GM10248 (cell line): ENCODE data around the gene UBTF.

ENCODE experiments used
- CTCF ChIA-PET: fragments of 300-600 bp; sonication (Branson Sonifier 250); formaldehyde crosslinking; extraction: SDS; loops from one replicate; lab custom pipeline; 2021; ENCODE audit warnings: antibody characterized with exemption; lab: Yijun Ruan, JAX
- POLR2A ChIA-PET: fragments of 350-650 bp; sonication (Branson Sonifier 250); formaldehyde crosslinking; extraction: SDS; loops from one replicate; lab custom pipeline; 2020; ENCODE audit warnings: antibody characterized with exemption; lab: Yijun Ruan, JAX
- DNase-seq: peaks from one replicate; pipeline ENCODE4 v3.0.0; 2012; ENCODE audit errors: extremely low spot score
- TF ChIP-seq, protein P1 (sequence below): IDR thresholded peaks from 2 replicates; pipeline ENCODE4 v1.5.1; 2012; ENCODE audit warnings: mild to moderate bottlenecking, low read depth; ENCODE audit errors: extremely low read depth, missing control alignments, control extremely low read depth

UBTF gene

DNA sequence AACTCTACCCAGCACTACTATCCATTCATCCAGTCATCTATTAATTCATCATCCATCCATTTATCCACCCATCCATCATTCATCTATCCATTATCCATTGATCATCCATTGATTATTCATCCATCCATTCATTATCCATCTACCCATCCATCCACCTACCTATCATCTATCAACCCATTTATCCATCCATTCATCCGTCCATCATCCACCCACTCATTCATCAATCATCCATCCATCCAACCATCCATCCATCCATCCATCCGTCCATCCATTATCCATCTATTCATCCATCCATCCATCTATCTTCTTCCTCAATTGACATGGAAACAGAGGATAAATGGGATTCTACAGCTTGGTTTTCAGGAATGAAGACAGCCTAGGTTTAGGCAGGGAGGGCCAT, 36.4 kb upstream of the UBTF start:
- POLR2A ChIA-PET: no interaction called here
- TF ChIP-seq, protein P1, sequence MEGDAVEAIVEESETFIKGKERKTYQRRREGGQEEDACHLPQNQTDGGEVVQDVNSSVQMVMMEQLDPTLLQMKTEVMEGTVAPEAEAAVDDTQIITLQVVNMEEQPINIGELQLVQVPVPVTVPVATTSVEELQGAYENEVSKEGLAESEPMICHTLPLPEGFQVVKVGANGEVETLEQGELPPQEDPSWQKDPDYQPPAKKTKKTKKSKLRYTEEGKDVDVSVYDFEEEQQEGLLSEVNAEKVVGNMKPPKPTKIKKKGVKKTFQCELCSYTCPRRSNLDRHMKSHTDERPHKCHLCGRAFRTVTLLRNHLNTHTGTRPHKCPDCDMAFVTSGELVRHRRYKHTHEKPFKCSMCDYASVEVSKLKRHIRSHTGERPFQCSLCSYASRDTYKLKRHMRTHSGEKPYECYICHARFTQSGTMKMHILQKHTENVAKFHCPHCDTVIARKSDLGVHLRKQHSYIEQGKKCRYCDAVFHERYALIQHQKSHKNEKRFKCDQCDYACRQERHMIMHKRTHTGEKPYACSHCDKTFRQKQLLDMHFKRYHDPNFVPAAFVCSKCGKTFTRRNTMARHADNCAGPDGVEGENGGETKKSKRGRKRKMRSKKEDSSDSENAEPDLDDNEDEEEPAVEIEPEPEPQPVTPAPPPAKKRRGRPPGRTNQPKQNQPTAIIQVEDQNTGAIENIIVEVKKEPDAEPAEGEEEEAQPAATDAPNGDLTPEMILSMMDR: no peak
- CTCF ChIA-PET: interaction anchor here (0.8 to 1.4 kb wide), 2 partner anchors 15 to 46 kb away, joined by 3 read pairs; no protein-coding TSS in a partner anchor
- DNase-seq: no peak

DNA sequence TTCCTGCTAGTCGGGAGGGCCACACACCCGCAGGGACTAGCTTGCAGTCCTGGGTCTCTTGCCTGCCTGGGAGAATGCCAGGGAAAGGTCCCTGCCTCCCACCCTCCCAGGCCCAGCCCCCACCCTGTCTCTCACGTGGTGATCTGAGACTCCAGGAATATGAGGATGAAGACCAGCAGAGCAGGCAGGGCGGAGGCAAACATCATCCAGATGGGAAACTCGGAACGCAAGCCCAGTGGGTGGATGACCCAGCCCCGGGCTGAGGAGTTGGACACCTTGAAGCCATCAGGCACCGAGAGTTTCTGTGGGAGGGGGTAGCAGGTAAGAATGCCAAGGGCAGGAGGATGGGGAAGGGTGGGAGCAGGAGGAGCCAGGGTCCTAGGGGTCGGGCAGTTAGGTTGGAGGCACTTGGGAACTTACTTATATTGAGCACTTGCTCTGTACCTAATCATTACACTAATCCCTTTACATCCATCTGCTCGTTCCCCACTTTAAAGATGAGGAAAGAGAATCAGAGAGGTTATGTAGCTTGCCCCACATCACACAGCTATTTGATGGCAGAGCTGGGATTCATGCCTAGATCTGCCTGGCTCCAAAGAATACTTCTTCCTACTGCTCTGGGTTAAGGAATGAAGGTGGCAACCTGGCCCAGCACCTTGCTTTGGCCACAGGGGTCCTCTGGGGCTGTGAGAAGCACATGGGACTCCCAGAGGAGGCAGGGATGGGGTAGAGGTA, 35.1 kb upstream of the UBTF start:
- POLR2A ChIA-PET: no interaction called here

DNA sequence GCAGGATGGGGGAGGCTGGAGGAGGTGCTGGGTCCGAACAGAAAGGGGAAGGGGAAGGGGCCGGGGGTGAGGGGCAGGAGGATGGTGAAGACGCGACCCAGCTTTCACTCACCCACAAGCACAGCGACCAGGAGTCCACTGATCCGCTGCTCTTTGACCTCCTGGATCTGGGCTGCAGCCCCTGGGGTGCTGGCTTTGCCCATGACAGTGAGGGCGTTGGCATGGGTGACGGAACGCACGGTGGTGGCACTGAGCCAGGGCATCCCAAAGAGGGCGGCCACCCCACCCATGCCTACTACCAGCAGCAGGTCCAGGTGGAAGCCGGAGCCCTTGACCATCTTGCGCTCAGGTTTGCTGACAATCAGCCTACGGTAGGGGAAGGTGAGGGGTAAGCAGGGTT, 33.5 kb upstream of the UBTF start:
- TF ChIP-seq, protein P1: no peak
- CTCF ChIA-PET: interaction anchor here (1.0 kb wide), 1 partner anchor 27 kb away, joined by 3 read pairs; no protein-coding TSS in a partner anchor
- DNase-seq: no peak
- POLR2A ChIA-PET: no interaction called here

More for the DNA sequence above, 35.1 kb upstream of the UBTF start:
- CTCF ChIA-PET: interaction anchor here (1.4 kb wide), 1 partner anchor 44 kb away, joined by 3 read pairs; no protein-coding TSS in a partner anchor
- DNase-seq: no peak
- TF ChIP-seq, protein P1: no peak

DNA sequence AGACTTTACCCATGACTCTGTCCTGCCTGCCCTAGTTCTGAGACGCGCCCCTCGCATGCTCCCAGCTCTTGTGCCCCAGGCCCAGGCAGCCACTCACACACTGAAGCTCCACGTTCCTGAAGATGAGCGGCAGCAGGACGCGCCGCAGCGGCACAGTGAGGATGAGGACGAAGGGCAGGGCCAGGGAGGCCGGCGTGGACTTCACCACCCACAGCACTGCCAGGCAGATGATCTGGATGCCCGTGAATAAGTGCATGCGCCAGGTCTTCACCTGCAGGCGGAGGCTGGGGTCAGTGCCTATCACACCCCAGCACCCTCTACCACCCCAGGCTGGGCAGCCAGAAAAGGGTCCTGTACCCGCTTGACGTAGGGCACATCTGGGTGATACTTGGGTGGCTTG, 31.6 kb upstream of the UBTF start:
- TF ChIP-seq, protein P1: no peak
- ChIA-PET CTCF (no interaction called here), POLR2A (no interaction called here)
- no peak for DNase-seq

DNA sequence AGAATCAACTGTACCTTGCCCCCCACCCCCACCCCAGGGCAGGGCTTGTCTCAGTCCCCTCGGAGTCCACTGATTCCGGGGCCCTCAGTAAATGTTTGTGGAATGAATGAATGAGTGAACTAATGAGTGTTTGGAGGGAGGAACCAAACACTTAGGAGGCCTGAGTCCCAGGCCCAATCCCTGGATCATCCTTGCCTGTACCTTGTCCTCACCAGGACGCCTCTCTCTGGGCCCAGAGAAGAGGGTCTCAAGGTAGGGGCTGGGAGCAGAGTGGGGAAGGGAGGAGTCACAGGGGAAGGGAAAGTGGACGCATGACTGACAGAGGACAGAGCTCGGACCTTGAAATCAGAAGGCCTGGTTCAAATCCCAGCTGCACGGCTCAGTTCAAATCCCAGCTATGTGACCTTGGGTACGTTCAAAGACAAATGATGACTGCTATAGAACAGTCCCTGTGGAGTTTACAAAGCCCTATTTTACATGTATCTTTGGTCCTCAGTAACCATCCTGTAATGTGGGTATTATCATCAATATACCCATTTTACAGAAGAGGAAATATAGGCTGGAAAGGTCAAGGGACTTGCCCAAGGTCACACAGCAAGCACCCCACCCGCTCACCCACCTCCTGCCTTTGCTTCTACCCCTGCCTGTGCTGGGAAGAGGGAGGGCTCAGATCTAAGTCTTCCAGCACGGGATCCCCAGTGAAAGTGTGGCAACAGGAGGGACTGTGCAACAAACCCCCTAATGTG, 30.2 kb upstream of the UBTF start:
- ChIA-PET CTCF (no interaction called here), POLR2A (no interaction called here)
- no peak for DNase-seq
- TF ChIP-seq, protein P1: no peak

DNA sequence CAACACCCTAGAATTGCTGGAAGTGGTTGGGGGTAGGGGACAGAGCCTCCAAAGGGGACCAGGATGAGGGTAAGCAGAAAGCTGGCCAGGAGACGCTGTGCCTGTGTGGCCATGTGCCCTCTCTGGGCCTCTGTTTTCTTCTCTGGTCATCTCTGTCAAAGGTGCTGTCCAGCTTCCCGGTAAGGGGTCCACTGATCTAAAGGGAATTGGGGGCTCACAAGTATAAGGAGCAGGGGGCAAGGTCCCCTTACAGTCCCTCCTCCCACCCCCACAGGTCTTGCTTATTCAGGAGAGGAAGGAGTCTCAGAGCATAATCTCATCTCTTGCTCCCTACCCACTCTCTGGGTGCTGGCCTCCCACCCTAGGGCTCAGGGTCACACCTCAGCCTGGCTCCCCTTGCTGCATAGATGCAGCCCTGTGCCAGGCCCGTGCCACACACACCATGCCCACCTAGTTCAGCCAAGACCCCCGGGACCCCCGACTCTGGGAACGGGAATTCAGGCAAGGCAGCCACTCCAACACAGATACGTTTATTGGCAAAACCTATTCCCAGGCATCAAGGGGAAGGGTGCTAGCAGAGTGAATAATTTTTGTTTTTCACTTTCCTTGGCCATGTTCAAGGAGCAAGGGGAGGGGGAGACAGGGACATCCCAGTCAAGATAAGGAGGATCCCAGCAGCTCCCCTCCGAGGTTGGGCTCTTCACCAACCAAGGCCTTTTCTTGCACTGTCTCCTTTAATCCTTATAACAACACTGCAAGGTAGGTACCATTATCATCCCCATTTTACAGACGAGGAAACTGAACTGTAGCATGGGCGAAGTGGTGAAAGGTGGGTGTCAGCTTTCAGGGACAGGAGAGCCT, 28.6 kb upstream of the UBTF start:
- ChIA-PET CTCF (interaction anchor here (1.0 to 2.2 kb wide), 3 partner anchors 27 to 83 kb away, joined by 4 to 9 read pairs (median 5); no protein-coding TSS in a partner anchor), POLR2A (no interaction called here)
- TF ChIP-seq, protein P1: no peak
- no peak for DNase-seq
